Stimulated activated CD8-positive, alpha-beta memory T cell treated with anti-CD3 and anti-CD28 coated beads, Interleukin-4, amount 100 ng/mL, for 4 hours (primary cell): ENCODE results near the gene DPH1.
A peak's percentile ranks its signal among the peaks of the same experiment; 100 is the strongest.

Experiments used
- DNase-seq, 2 donors: peaks; one replicate each; pipeline ENCODE4 v3.0.0-alpha.2; 2020; ENCODE audit warnings: low read depth in 2 of 2, low spot score in 1 of 2

DPH1 gene

GRCh38 chr17:2027528-2028233 is 2.3 kb upstream of the DPH1 start:
- DNase-seq: no peak

GRCh38 chr17:2028234-2028614 is 1.7 kb upstream of the DPH1 start:
- no peak for DNase-seq

GRCh38 chr17:2028737-2029136 is 1.2 kb upstream of the DPH1 start:
- no peak for DNase-seq

GRCh38 chr17:2030779-2031163 is 818 bp downstream of the DPH1 start:
- no peak for DNase-seq

GRCh38 chr17:2033153-2033552 is 3.2 kb downstream of the DPH1 start:
- DNase-seq: no peak

GRCh38 chr17:2034157-2034556 is 4.2 kb downstream of the DPH1 start:
- DNase-seq: no peak

- no peak for DNase-seq
Measured at GRCh38 chr17:2034806-2035540, 5.0 kb downstream of the DPH1 start.

GRCh38 chr17:2035541-2036488 is 5.9 kb downstream of the DPH1 start:
- no peak for DNase-seq

- no peak for DNase-seq
Measured at GRCh38 chr17:2037155-2037554, 7.2 kb downstream of the DPH1 start.

GRCh38 chr17:2040219-2040827 is 10.4 kb downstream of the DPH1 start:
- no peak for DNase-seq

- DNase-seq: no peak
Measured at GRCh38 chr17:2040942-2041560, 11.1 kb downstream of the DPH1 start.

GRCh38 chr17:2041561-2042389 is 11.8 kb downstream of the DPH1 start, which contains the start of gene OVCA2:
Gene OVCA2 (plus strand): TSS chr17:2042022. CDS start chr17:2042048, 26 bp downstream.
- DNase-seq: peak; percentile 92

GRCh38 chr17:2042390-2042847 is 12.5 kb downstream of the DPH1 start:
- no peak for DNase-seq

GRCh38 chr17:2042933-2043332 is 13.0 kb downstream of the DPH1 start:
- no peak for DNase-seq

- DNase-seq: no peak
Measured at GRCh38 chr17:2043785-2044184, 13.8 kb downstream of the DPH1 start.

GRCh38 chr17:2044263-2044894 is 14.4 kb downstream of the DPH1 start:
- DNase-seq: no peak

- no peak for DNase-seq
Measured at GRCh38 chr17:2047590-2047989, 17.6 kb downstream of the DPH1 start.

- no peak for DNase-seq
Measured at GRCh38 chr17:2048805-2049204, 18.9 kb downstream of the DPH1 start.
